Thoracic aorta (tissue), 2 donors: ENCODE data around the gene RFXANK. TPM values are rescaled to one million over a fixed set of nuclear protein-coding genes. Genes with fewer than 3 reads are reported as not detected.

ENCODE experiments used
- ATAC-seq: fragments of 150-250 bp; one replicate; pipeline ENCODE4 v1.8.0; 2017; ENCODE audit warnings: low read depth; ENCODE audit not compliant: insufficient number of reproducible peaks, low FRiP score
- DNase-seq: peaks from one replicate; pipeline ENCODE4 v3.0.0-alpha.2; 2020; ENCODE audit warnings: low spot score
- H3K27ac ChIP-seq, 2 donors: fragments of 200-600 bp; sonication (generic); 1 replicate in 1 of 2; 2 replicates in 1 of 2; pipeline ENCODE4 v1.5.1; 2016; ENCODE audit warnings: mild to moderate bottlenecking in 2 of 2, moderate library complexity in 2 of 2
- H3K27me3 ChIP-seq: fragments of 200-600 bp; sonication (generic); replicated peaks from 2 replicates; pipeline ENCODE4 v1.6.0; 2016; ENCODE audit warnings: mild to moderate bottlenecking; ENCODE audit not compliant: insufficient read depth
- H3K36me3 ChIP-seq: fragments of 200-600 bp; sonication (generic); one replicate; pipeline ENCODE4 v1.5.1; 2016
- H3K4me1 ChIP-seq, 2 donors: fragments of 200-600 bp; sonication (generic); 1 replicate in 1 of 2; 2 replicates in 1 of 2; pipeline versions ENCODE4 v1.5.1 to v1.6.0; 2016; ENCODE audit warnings: low read depth in 2 of 2, mild to moderate bottlenecking in 1 of 2; ENCODE audit not compliant: control insufficient read depth in 1 of 2
- H3K4me3 ChIP-seq: fragments of 200-600 bp; sonication (generic); 2 replicates; pipeline ENCODE4 v1.5.1; 2016; ENCODE audit warnings: mild to moderate bottlenecking
- H3K9me3 ChIP-seq: fragments of 200-600 bp; sonication (generic); 2 replicates; pipeline ENCODE4 v1.5.1; 2016
- total RNA-seq, 2 donors: library from RNA; depleted of rRNA; stranded (reverse); fragments of >200 nt; gene quantifications; one replicate each; pipeline versions ENCODE4 v1.1.0 to v1.2.3, GENCODE V29; 2016
- TF ChIP-seq, protein P1 (sequence below): fragments of 200-600 bp; sonication (generic); IDR thresholded peaks from one replicate; pipeline ENCODE4 v1.5.1; 2019; ENCODE audit warnings: antibody characterized with exemption

RFXANK gene
- total RNA-seq, 2 donors from 2014 or later = 17.6 to 23.2 TPM

DNA sequence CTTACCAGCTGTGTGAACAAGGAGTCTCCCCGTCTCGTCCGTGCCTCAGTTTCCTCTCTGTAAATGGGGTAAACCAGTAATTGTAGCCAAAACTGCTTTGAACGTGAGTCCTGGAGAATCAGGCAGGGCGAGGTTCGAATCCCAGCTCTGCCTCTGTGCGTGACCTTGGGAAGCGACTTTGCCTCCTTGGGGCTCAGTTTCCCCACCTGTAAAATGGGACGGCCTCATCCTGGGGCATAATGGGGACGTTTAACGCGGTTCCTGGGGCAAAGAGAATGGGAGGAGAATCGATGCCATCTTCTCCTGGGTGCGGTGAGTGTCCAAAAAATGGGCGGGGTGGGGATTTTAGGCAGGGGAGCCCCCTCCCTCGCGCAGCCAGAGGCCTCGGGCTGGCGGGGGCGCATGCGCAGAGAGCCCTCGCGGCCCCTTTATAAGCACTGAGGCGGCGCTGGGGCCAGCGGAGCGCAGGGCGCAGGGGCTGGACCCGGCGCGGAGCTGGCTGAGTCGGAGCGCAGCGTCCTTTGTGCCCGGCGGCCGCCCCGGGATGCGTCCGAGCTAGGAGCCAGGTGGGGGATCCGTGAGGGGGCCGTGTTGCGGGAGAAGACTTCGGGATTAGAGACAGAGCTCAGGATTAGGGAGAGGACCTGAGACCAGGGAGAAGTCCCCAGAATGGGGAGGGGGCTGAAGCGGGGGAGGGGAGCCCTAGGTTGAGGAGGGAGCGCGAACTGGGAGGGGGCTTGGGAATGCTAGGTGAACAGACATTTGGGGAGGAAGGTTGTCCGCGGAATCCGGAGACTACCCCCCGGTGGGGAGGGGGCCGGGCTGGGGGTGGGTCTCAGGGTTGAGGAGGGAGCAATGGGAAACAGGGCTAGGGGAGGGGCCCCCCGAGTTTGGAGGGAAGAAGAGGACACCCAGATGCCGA lies 19.7 kb downstream of the RFXANK start, which contains the start of gene NCAN:
Gene NCAN (plus strand): TSS at position 460 of the 922 bp plus-strand sequence. CDS start 4,996 bp downstream, outside the sequence.
- H3K27me3 ChIP-seq = peaks cover 5% of the 10 kb centered on the region
- ATAC-seq = no peak
- no peaks in the 10 kb centered on the region for H3K36me3 ChIP-seq
- no peak within 1 kb of the TSS for H3K4me3 ChIP-seq
- no peak within 1 kb of the TSS for H3K27ac ChIP-seq
- H3K9me3 ChIP-seq = no peaks in the 10 kb centered on the region
- no peaks in the 10 kb centered on the region for H3K4me1 ChIP-seq
- DNase-seq = no peak
- TF ChIP-seq, protein P1, sequence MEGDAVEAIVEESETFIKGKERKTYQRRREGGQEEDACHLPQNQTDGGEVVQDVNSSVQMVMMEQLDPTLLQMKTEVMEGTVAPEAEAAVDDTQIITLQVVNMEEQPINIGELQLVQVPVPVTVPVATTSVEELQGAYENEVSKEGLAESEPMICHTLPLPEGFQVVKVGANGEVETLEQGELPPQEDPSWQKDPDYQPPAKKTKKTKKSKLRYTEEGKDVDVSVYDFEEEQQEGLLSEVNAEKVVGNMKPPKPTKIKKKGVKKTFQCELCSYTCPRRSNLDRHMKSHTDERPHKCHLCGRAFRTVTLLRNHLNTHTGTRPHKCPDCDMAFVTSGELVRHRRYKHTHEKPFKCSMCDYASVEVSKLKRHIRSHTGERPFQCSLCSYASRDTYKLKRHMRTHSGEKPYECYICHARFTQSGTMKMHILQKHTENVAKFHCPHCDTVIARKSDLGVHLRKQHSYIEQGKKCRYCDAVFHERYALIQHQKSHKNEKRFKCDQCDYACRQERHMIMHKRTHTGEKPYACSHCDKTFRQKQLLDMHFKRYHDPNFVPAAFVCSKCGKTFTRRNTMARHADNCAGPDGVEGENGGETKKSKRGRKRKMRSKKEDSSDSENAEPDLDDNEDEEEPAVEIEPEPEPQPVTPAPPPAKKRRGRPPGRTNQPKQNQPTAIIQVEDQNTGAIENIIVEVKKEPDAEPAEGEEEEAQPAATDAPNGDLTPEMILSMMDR = no peak

DNA sequence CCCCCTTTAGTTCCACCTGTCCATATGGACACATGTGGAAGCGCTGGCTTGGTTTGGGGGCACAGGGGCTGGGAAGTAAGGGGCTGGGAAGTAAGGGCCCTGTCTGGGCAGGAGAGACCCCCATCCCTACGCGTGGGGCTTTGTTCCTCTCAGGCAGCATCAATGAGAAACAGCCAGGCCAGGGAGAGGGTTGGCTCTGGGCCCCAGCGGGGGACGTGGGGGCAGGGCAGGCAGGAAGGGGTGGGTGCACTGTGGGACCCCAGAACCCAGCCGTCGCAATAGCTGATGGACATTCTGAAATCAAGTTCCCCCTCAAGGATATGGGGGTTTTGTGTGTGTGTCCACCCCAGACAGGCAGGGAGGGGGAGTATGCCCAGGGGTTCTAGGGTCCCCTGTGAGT lies 20.9 kb downstream of the RFXANK start:
- no peak for ATAC-seq
- no peak for DNase-seq
- Histone ChIP-seq H3K27me3 (peaks cover 5% of the 10 kb centered on the region), H3K36me3 (no peaks in the 10 kb centered on the region), H3K9me3 (no peaks in the 10 kb centered on the region), H3K27ac (no peak overlapping the region), H3K4me3 (no peak overlapping the region), H3K4me1 (no peaks in the 10 kb centered on the region)
- TF ChIP-seq, protein P1 = no peak

DNA sequence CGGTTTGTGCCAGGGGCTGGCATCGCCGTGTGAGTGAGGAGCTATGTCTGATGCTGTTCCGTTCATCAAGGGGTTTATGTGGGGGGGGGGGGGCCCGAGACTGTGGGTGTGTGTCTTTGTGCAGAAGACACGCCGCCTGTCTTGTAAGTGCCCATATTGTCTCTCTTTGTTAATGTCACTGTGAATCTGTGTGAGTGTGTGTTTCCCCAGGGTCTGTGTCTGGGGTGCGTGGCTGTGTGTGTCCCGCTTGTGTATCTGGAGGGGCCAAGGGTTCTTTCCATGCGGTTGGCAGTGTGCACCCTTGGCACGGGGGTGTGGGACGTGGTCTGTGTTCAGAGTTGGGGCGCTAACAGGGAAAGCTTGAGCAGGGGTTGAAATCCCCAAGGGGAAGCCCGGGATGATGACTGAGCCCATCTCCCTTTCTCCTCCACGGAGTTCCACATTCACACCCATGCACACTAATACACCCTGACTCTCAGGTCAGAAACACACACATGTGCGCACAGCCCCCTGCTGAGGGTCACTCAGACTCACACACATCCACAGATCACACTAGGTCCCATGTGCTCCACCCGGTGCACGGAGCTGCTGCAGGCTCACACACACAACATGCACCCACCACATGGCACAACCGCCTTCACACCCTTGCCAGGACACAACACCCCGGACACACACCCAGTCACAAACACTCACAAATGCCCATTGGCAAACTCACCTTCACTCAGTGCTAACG lies 21.5 kb downstream of the RFXANK start:
- ATAC-seq (no peak), DNase-seq (no peak)
- Histone ChIP-seq H3K4me1 (no peaks in the 10 kb centered on the region), H3K27ac (no peak overlapping the region), H3K9me3 (no peaks in the 10 kb centered on the region), H3K4me3 (no peak overlapping the region), H3K36me3 (no peaks in the 10 kb centered on the region), H3K27me3 (peaks cover 5% of the 10 kb centered on the region)
- TF ChIP-seq, protein P1 = no peak

DNA sequence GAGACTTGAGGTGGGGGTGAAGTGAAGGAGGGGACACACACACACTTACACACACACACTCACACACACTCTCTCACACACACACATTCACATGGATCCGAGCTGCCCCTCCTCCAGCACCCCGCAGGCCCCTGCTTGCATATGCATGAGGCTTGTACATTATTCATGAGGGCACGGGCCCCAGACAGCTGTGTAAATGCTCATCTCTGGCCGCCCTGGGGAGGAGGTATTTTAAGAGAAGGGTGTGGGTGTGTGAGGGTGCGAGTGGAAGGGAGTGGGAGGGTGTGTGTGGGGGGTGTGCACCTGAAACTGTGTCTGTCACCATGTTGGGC lies 22.1 kb downstream of the RFXANK start:
- Histone ChIP-seq H3K4me3 (no peak overlapping the region), H3K36me3 (no peaks in the 10 kb centered on the region), H3K27ac (no peak overlapping the region), H3K27me3 (peaks cover 5% of the 10 kb centered on the region), H3K9me3 (no peaks in the 10 kb centered on the region), H3K4me1 (no peaks in the 10 kb centered on the region)
- no peak for ATAC-seq
- TF ChIP-seq, protein P1 = no peak
- no peak for DNase-seq

DNA sequence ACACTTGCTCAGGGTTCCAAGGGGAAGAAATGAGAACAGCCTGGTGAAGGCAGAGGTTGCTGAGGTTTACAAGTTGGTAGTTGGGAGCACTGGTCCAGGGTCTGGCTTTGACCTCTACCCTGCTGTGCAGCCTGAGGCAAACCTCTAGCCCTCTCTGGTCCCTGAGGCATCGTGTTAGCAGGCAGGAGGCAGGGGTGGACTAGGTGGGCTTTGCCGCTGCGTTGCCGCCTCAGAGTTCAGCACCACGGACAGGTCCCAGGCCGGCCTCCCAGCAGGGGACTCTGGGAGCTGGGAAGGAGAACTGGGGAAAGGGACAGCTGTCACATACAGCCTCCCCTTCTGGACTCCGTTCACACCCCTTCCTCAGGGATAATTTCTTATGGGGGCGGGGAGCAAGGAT lies 22.8 kb downstream of the RFXANK start:
- no peak overlapping the region for H3K4me3 ChIP-seq
- DNase-seq (no peak), ATAC-seq (no peak)
- no peaks in the 10 kb centered on the region for H3K9me3 ChIP-seq
- no peaks in the 10 kb centered on the region for H3K4me1 ChIP-seq
- peaks cover 5% of the 10 kb centered on the region for H3K27me3 ChIP-seq
- H3K27ac ChIP-seq = no peak overlapping the region
- H3K36me3 ChIP-seq = no peaks in the 10 kb centered on the region
- TF ChIP-seq, protein P1 = no peak
